ENCODE measurements around the gene P4HA1.

The P4HA1 gene

GRCh38 chr10:73018632-73019031 lies 78.0 kb downstream of the P4HA1 start:
- 100% methylated on average over 1 of the region's 1 CpG for WGBS

DNA sequence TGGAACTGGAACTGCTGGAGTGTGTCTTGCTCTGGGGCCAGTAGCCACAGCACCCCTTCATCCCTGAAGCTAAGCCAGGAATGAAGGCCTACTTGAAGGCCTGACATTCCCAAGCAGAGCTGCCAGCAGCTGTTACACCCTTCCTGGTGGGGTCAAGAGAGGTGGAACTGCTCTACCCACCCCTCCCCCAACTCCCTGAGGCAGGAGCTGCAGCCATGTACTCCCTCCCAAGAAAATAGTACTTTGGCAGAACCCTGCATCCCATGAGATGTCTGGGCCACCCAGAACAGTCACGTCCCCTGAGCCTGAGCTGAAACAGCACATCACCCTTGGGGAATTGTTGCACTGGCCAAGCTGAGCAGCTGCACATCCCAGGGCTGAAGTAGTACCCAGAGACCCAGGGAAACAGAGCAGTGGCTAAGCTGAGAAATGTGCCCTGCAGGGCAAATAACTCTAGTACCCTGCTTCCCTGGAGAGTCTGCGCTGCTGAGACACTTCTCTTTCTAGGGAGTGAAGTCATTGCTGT lies 78.6 kb downstream of the P4HA1 start:
- WGBS = 89% methylated on average over 2 of the region's 2 CpGs
- Histone ChIP-seq H4K8ac (ENCODE audit: low read length) (no peak overlapping the region), H3K4me3 (ENCODE audit: insufficient read depth in 1 of 2, low read depth in 1 of 2, low read length in 2 of 2) (no peak overlapping the region)

More at GRCh38 chr10:73018632-73019031, 78.0 kb downstream of the P4HA1 start:
- H3K27ac ChIP-seq (ENCODE audit: low read length, poor library complexity, severe bottlenecking) = no peak overlapping the region
- no peak overlapping the region for H4K8ac ChIP-seq (ENCODE audit: low read length)
- no peak overlapping the region for H2BK15ac ChIP-seq (ENCODE audit: low read depth, poor library complexity, severe bottlenecking)
- no peaks in the 10 kb centered on the region for H3K9me3 ChIP-seq (ENCODE audit: control insufficient read depth, low read length)
- H2BK5ac ChIP-seq (ENCODE audit: low read depth, low read length, poor library complexity, severe bottlenecking) = no peak overlapping the region
- H3K4me2 ChIP-seq (ENCODE audit: low read length, poor library complexity, severe bottlenecking) = no peak overlapping the region
- peak overlapping the region in 1 of 2 experiments; percentile 65 for H3K23ac ChIP-seq (ENCODE audit: low read length in 2 of 2)
- no peak overlapping the region for H3K9ac ChIP-seq (ENCODE audit: low read length)
- no peaks in the 10 kb centered on the region for H3K27me3 ChIP-seq (ENCODE audit: control insufficient read depth in 1 of 2, insufficient read depth in 1 of 2, low read length in 2 of 2)
- peaks cover 25 to 65% of the 10 kb centered on the region in 2 experiments for H3K36me3 ChIP-seq (ENCODE audit: control insufficient read depth in 1 of 2, insufficient read depth in 2 of 2, low read depth in 1 of 2, low read length in 2 of 2)
- peaks cover 28% of the 10 kb centered on the region for H3K79me1 ChIP-seq (replicated peaks; ENCODE audit: low read length, poor library complexity, severe bottlenecking)
- DNase-seq = no peak
- H2AK5ac ChIP-seq (ENCODE audit: low read length, severe bottlenecking) = peak overlapping the region; percentile 15
- no peak overlapping the region for H3K14ac ChIP-seq (ENCODE audit: low read length in 2 of 2)
- H2AFZ ChIP-seq (ENCODE audit: low read depth, low read length) = no peak overlapping the region
- no peak overlapping the region for H4K91ac ChIP-seq (ENCODE audit: low read length)
- no peak overlapping the region for H3K4ac ChIP-seq (ENCODE audit: low read depth in 1 of 2, low read length in 2 of 2)
- H3K4me1 ChIP-seq (ENCODE audit: control insufficient read depth, insufficient read depth, low read depth, low read length) = peaks cover 6% of the 10 kb centered on the region
- no peak overlapping the region for H2BK120ac ChIP-seq (ENCODE audit: low read depth, low read length)
- H3K18ac ChIP-seq (ENCODE audit: low read depth in 1 of 2, low read length in 2 of 2) = no peak overlapping the region
- H3K4me3 ChIP-seq (ENCODE audit: insufficient read depth in 1 of 2, low read depth in 1 of 2, low read length in 2 of 2) = no peak overlapping the region
- H2BK12ac ChIP-seq (ENCODE audit: low read length in 2 of 2) = no peak overlapping the region

GRCh38 chr10:73015779-73016178 lies 80.9 kb downstream of the P4HA1 start:
- no peak overlapping the region for H3K18ac ChIP-seq (ENCODE audit: low read depth in 1 of 2, low read length in 2 of 2)
- no peak overlapping the region for H3K4me3 ChIP-seq (ENCODE audit: insufficient read depth in 1 of 2, low read depth in 1 of 2, low read length in 2 of 2)
- no peak overlapping the region for H2AK5ac ChIP-seq (ENCODE audit: low read length, severe bottlenecking)
- H3K14ac ChIP-seq (ENCODE audit: low read length in 2 of 2) = no peak overlapping the region
- H2BK5ac ChIP-seq (ENCODE audit: low read depth, low read length, poor library complexity, severe bottlenecking) = no peak overlapping the region
- 95% methylated on average over 1 of the region's 2 CpGs for WGBS
- H2BK120ac ChIP-seq (ENCODE audit: low read depth, low read length) = no peak overlapping the region
- no peak for DNase-seq
- no peak overlapping the region for H2BK15ac ChIP-seq (ENCODE audit: low read depth, poor library complexity, severe bottlenecking)
- peaks cover 26 to 74% of the 10 kb centered on the region in 2 experiments for H3K36me3 ChIP-seq (ENCODE audit: control insufficient read depth in 1 of 2, insufficient read depth in 2 of 2, low read depth in 1 of 2, low read length in 2 of 2)
- no peak overlapping the region for H4K91ac ChIP-seq (ENCODE audit: low read length)
- peaks cover 21% of the 10 kb centered on the region for H3K79me1 ChIP-seq (replicated peaks; ENCODE audit: low read length, poor library complexity, severe bottlenecking)
- no peak overlapping the region for H2BK12ac ChIP-seq (ENCODE audit: low read length in 2 of 2)
- H3K4me1 ChIP-seq (ENCODE audit: control insufficient read depth, insufficient read depth, low read depth, low read length) = peaks cover 6% of the 10 kb centered on the region
- no peaks in the 10 kb centered on the region for H3K27me3 ChIP-seq (ENCODE audit: control insufficient read depth in 1 of 2, insufficient read depth in 1 of 2, low read length in 2 of 2)
- H2AFZ ChIP-seq (ENCODE audit: low read depth, low read length) = no peak overlapping the region
- no peak overlapping the region for H3K4me2 ChIP-seq (ENCODE audit: low read length, poor library complexity, severe bottlenecking)
- no peak overlapping the region for H3K4ac ChIP-seq (ENCODE audit: low read depth in 1 of 2, low read length in 2 of 2)
- no peak overlapping the region for H3K23ac ChIP-seq (ENCODE audit: low read length in 2 of 2)
- H4K8ac ChIP-seq (ENCODE audit: low read length) = no peak overlapping the region
- no peak overlapping the region for H3K27ac ChIP-seq (ENCODE audit: low read length, poor library complexity, severe bottlenecking)
- H3K9me3 ChIP-seq (ENCODE audit: control insufficient read depth, low read length) = no peaks in the 10 kb centered on the region
- H3K9ac ChIP-seq (ENCODE audit: low read length) = no peak overlapping the region

More for the DNA sequence above, 78.6 kb downstream of the P4HA1 start:
- H3K18ac ChIP-seq (ENCODE audit: low read depth in 1 of 2, low read length in 2 of 2) = no peak overlapping the region
- no peak overlapping the region for H2BK15ac ChIP-seq (ENCODE audit: low read depth, poor library complexity, severe bottlenecking)
- no peak overlapping the region for H3K27ac ChIP-seq (ENCODE audit: low read length, poor library complexity, severe bottlenecking)
- no peak overlapping the region for H2BK12ac ChIP-seq (ENCODE audit: low read length in 2 of 2)
- H3K23ac ChIP-seq (ENCODE audit: low read length in 2 of 2) = peak overlapping the region in 1 of 2 experiments; percentile 16
- no peaks in the 10 kb centered on the region for H3K27me3 ChIP-seq (ENCODE audit: control insufficient read depth in 1 of 2, insufficient read depth in 1 of 2, low read length in 2 of 2)
- H2BK5ac ChIP-seq (ENCODE audit: low read depth, low read length, poor library complexity, severe bottlenecking) = no peak overlapping the region
- H2AFZ ChIP-seq (ENCODE audit: low read depth, low read length) = no peak overlapping the region
- no peak overlapping the region for H3K4ac ChIP-seq (ENCODE audit: low read depth in 1 of 2, low read length in 2 of 2)
- no peak overlapping the region for H2AK5ac ChIP-seq (ENCODE audit: low read length, severe bottlenecking)
- H3K14ac ChIP-seq (ENCODE audit: low read length in 2 of 2) = no peak overlapping the region
- peaks cover 28 to 70% of the 10 kb centered on the region in 2 experiments for H3K36me3 ChIP-seq (ENCODE audit: control insufficient read depth in 1 of 2, insufficient read depth in 2 of 2, low read depth in 1 of 2, low read length in 2 of 2)
- peaks cover 28% of the 10 kb centered on the region for H3K79me1 ChIP-seq (replicated peaks; ENCODE audit: low read length, poor library complexity, severe bottlenecking)
- DNase-seq = peak; percentile 20
- no peak overlapping the region for H3K4me2 ChIP-seq (ENCODE audit: low read length, poor library complexity, severe bottlenecking)
- H3K4me1 ChIP-seq (ENCODE audit: control insufficient read depth, insufficient read depth, low read depth, low read length) = peaks cover 6% of the 10 kb centered on the region
- H2BK120ac ChIP-seq (ENCODE audit: low read depth, low read length) = no peak overlapping the region
- H3K9ac ChIP-seq (ENCODE audit: low read length) = no peak overlapping the region
- no peak overlapping the region for H4K91ac ChIP-seq (ENCODE audit: low read length)
- no peaks in the 10 kb centered on the region for H3K9me3 ChIP-seq (ENCODE audit: control insufficient read depth, low read length)

DNA sequence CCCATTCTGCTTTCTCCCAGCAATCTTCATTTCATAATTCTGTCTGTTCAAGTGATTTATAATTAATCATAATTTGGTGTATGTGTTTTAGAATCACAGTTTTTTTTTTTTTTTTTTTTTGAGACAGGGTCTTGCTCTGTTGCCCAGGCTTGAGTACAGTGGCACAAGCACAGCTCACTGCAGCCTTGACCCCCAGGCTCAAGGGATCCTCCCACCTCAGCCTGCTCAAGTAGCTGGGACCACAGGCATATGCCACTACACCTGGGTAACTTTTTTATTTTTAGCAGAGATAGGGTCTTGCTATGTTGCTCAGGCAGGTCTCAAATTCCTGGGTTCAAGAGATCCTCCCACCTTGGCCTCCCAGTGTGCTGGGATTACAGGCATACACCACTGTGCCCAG lies 92.8 kb downstream of the P4HA1 start:
- no peak overlapping the region for H3K4ac ChIP-seq (ENCODE audit: low read depth in 1 of 2, low read length in 2 of 2)
- no peak overlapping the region for H2BK120ac ChIP-seq (ENCODE audit: low read depth, low read length)

More for the DNA sequence above, 92.8 kb downstream of the P4HA1 start:
- no peak overlapping the region for H3K4me2 ChIP-seq (ENCODE audit: low read length, poor library complexity, severe bottlenecking)
- H3K23ac ChIP-seq (ENCODE audit: low read length in 2 of 2) = no peak overlapping the region
- no peak overlapping the region for H2AK5ac ChIP-seq (ENCODE audit: low read length, severe bottlenecking)
- no peaks in the 10 kb centered on the region for H3K4me1 ChIP-seq (ENCODE audit: control insufficient read depth, insufficient read depth, low read depth, low read length)
- no peak overlapping the region for H4K91ac ChIP-seq (ENCODE audit: low read length)
- no peak for DNase-seq
- no peak overlapping the region for H2BK12ac ChIP-seq (ENCODE audit: low read length in 2 of 2)
- no peak overlapping the region for H4K8ac ChIP-seq (ENCODE audit: low read length)
- H3K36me3 ChIP-seq (ENCODE audit: control insufficient read depth in 1 of 2, insufficient read depth in 2 of 2, low read depth in 1 of 2, low read length in 2 of 2) = peaks cover 5 to 84% of the 10 kb centered on the region in 2 experiments
- no peak overlapping the region for H3K4me3 ChIP-seq (ENCODE audit: insufficient read depth in 1 of 2, low read depth in 1 of 2, low read length in 2 of 2)
- H2AFZ ChIP-seq (ENCODE audit: low read depth, low read length) = no peak overlapping the region
- H2BK15ac ChIP-seq (ENCODE audit: low read depth, poor library complexity, severe bottlenecking) = no peak overlapping the region
- H3K79me1 ChIP-seq (replicated peaks; ENCODE audit: low read length, poor library complexity, severe bottlenecking) = no peaks in the 10 kb centered on the region
- no peak overlapping the region for H3K14ac ChIP-seq (ENCODE audit: low read length in 2 of 2)
- H3K27ac ChIP-seq (ENCODE audit: low read length, poor library complexity, severe bottlenecking) = no peak overlapping the region
- no peak overlapping the region for H3K18ac ChIP-seq (ENCODE audit: low read depth in 1 of 2, low read length in 2 of 2)
- no peaks in the 10 kb centered on the region for H3K9me3 ChIP-seq (ENCODE audit: control insufficient read depth, low read length)
- H3K27me3 ChIP-seq (ENCODE audit: control insufficient read depth in 1 of 2, insufficient read depth in 1 of 2, low read length in 2 of 2) = no peaks in the 10 kb centered on the region
- no peak overlapping the region for H3K9ac ChIP-seq (ENCODE audit: low read length)
- H2BK5ac ChIP-seq (ENCODE audit: low read depth, low read length, poor library complexity, severe bottlenecking) = no peak overlapping the region
